Activated CD4-positive, alpha-beta T cell treated with anti-CD3 and anti-CD28 coated beads for 4 hours (primary cell): ENCODE measurements around the gene ADAM21.
"Not testable (repeated sequence)": the region's sequence is repeated elsewhere in the genome, so short reads cannot be mapped to it uniquely, and the experiment has no call there.

ENCODE experiments used
- DNase-seq, 2 donors: peaks; one replicate each; pipeline ENCODE4 v3.0.0-alpha.2; 2020

The ADAM21 gene

GRCh38 chr14:70477356-70478105, 25.6 kb downstream of the ADAM21 start:
- DNase-seq = not testable (repeated sequence)

GRCh38 chr14:70489579-70490200, 37.7 kb downstream of the ADAM21 start:
- no peak for DNase-seq

- DNase-seq = no peak
Observed at GRCh38 chr14:70498191-70498590, 46.2 kb downstream of the ADAM21 start.
